GM23338 (cell line): ENCODE results near the gene SARDH. TPM values are rescaled to one million over a fixed set of nuclear protein-coding genes. Genes with fewer than 3 reads are reported as not detected.

Source experiments
- ATAC-seq: fragments of 200-7000 bp; cut with Tn5 transposase; 3 replicates; pipeline ENCODE4 v1.9.1; 2020
- DNase-seq: peaks from one replicate; pipeline ENCODE4 v3.0.0-alpha.2; 2015; ENCODE audit warnings: low spot score
- H2AFZ ChIP-seq: fragments of 200-600 bp; sonication (generic); 2 replicates; pipeline ENCODE4 v1.8.0; 2016; ENCODE audit warnings: antibody characterized with exemption, mild to moderate bottlenecking, moderate library complexity
- H3F3A ChIP-seq: fragments of 200-600 bp; sonication (generic); replicated peaks from 2 replicates; pipeline ENCODE4 v1.8.0; 2017; ENCODE audit warnings: antibody characterized with exemption, mixed run types, low read depth
- H3K27ac ChIP-seq: fragments of 200-600 bp; sonication (generic); 2 replicates; pipeline ENCODE4 v1.6.1; 2016; ENCODE audit warnings: low read depth
- H3K27me3 ChIP-seq: fragments of 200-600 bp; sonication (generic); 2 replicates; pipeline ENCODE4 v1.8.0; 2016; ENCODE audit warnings: mild to moderate bottlenecking, mixed run types, moderate library complexity; ENCODE audit not compliant: insufficient read depth
- H3K36me3 ChIP-seq: fragments of 200-600 bp; sonication (generic); 2 replicates; pipeline ENCODE4 v1.8.0; 2016; ENCODE audit warnings: mild to moderate bottlenecking; ENCODE audit not compliant: insufficient read depth
- H3K4me1 ChIP-seq: fragments of 200-600 bp; sonication (generic); 2 replicates; pipeline ENCODE4 v1.8.0; 2016; ENCODE audit warnings: mild to moderate bottlenecking, moderate library complexity; ENCODE audit not compliant: insufficient read depth
- H3K4me2 ChIP-seq: fragments of 200-600 bp; sonication (generic); 2 replicates; pipeline ENCODE4 v1.7.1; 2017; ENCODE audit warnings: mixed run types
- H3K4me3 ChIP-seq: fragments of 200-600 bp; sonication (generic); 2 replicates; pipeline ENCODE4 v1.6.1; 2016; ENCODE audit warnings: mixed run types
- H3K79me2 ChIP-seq: fragments of 200-600 bp; sonication (generic); replicated peaks from 2 replicates; pipeline ENCODE4 v1.8.0; 2017; ENCODE audit warnings: mild to moderate bottlenecking; ENCODE audit not compliant: insufficient read depth
- H3K9me2 ChIP-seq: fragments of 200-600 bp; sonication (generic); 2 replicates; pipeline ENCODE4 v1.8.0; 2017; ENCODE audit not compliant: insufficient read depth
- H4K20me1 ChIP-seq: fragments of 200-600 bp; sonication (generic); replicated peaks from 2 replicates; pipeline ENCODE4 v1.8.0; 2017; ENCODE audit warnings: mild to moderate bottlenecking; ENCODE audit not compliant: insufficient read depth
- H3K27ac Mint-ChIP-seq: 2 replicates; pipeline ENCODE4 v1.8.0; 2020; ENCODE audit warnings: inconsistent platforms, mild to moderate bottlenecking, moderate library complexity, mixed read lengths
- H3K27me3 Mint-ChIP-seq: 3 replicates; pipeline ENCODE4 v1.8.0; 2022; ENCODE audit warnings: low read depth, mild to moderate bottlenecking, moderate library complexity, mixed read lengths, inconsistent platforms; ENCODE audit not compliant: insufficient read depth, poor library complexity
- H3K36me3 Mint-ChIP-seq: 3 replicates; pipeline ENCODE4 v1.8.0; 2021; ENCODE audit warnings: low read depth, mild to moderate bottlenecking, inconsistent platforms, moderate library complexity, mixed read lengths
- H3K4me1 Mint-ChIP-seq: 3 replicates; pipeline ENCODE4 v1.8.0; 2020; ENCODE audit warnings: mild to moderate bottlenecking, inconsistent platforms, mixed read lengths
- H3K4me3 Mint-ChIP-seq: 3 replicates; pipeline ENCODE4 v1.8.0; 2021; ENCODE audit warnings: moderate library complexity, mild to moderate bottlenecking, inconsistent platforms, mixed read lengths
- H3K9me3 Mint-ChIP-seq: 3 replicates; pipeline ENCODE4 v1.8.0; 2020; ENCODE audit warnings: moderate library complexity, mild to moderate bottlenecking, inconsistent platforms, mixed read lengths
- CREB1 ChIP-seq: fragments of 250-450 bp; sonication (Bioruptor Pico); IDR thresholded peaks from 2 replicates; pipeline ENCODE4 v1.5.0; 2020; ENCODE audit warnings: low read depth, mild to moderate bottlenecking, moderate library complexity
- CTCF ChIP-seq, 2 experiments: fragments of 200-600 bp in 1 of 2; sonication (generic) in 1 of 2; conservative IDR thresholded peaks; 2 replicates each; pipeline versions ENCODE4 v1.5.1 to v1.6.1; 2016 to 2017; ENCODE audit warnings: antibody characterized with exemption in 2 of 2, low read depth in 2 of 2, mild to moderate bottlenecking in 2 of 2, moderate library complexity in 1 of 2
- EZH2 ChIP-seq: fragments of 200-600 bp; sonication (generic); IDR thresholded peaks from one replicate; pipeline ENCODE4 v1.8.0; 2017; ENCODE audit warnings: antibody characterized with exemption, mild to moderate bottlenecking, low read depth; ENCODE audit not compliant: unreplicated experiment
- EZH2phosphoT487 ChIP-seq: fragments of 200-600 bp; sonication (generic); IDR thresholded peaks from one replicate; pipeline ENCODE4 v1.8.1; 2018; ENCODE audit warnings: antibody characterized with exemption; ENCODE audit not compliant: unreplicated experiment
- JUNB ChIP-seq: IDR thresholded peaks from one replicate; pipeline ENCODE4 v1.6.1; 2016; ENCODE audit warnings: antibody characterized with exemption; ENCODE audit not compliant: unreplicated experiment
- NANOG ChIP-seq: IDR thresholded peaks from 2 replicates; pipeline ENCODE4 v1.6.1; 2016; ENCODE audit warnings: antibody characterized with exemption, borderline replicate concordance
- POLR2AphosphoS5 ChIP-seq: IDR thresholded peaks from 2 replicates; pipeline ENCODE4 v1.6.1; 2016; ENCODE audit warnings: antibody characterized with exemption, low read depth
- REST ChIP-seq: IDR thresholded peaks from one replicate; pipeline ENCODE4 v1.6.1; 2018; ENCODE audit warnings: antibody characterized with exemption; ENCODE audit not compliant: unreplicated experiment
- STAT1 ChIP-seq: IDR thresholded peaks from one replicate; pipeline ENCODE4 v1.6.1; 2016; ENCODE audit warnings: antibody characterized with exemption; ENCODE audit not compliant: unreplicated experiment
- ZNF114 ChIP-seq: fragments of 250-450 bp; sonication (Bioruptor Pico); IDR thresholded peaks from 2 replicates; pipeline ENCODE4 v1.5.0; 2020; ENCODE audit warnings: mild to moderate bottlenecking, moderate library complexity
- ZNF331 ChIP-seq: fragments of 250-450 bp; sonication (Bioruptor Pico); IDR thresholded peaks from 2 replicates; pipeline ENCODE4 v1.5.0; 2020; ENCODE audit warnings: low read depth, mild to moderate bottlenecking, moderate library complexity
- polyA plus RNA-seq: library from polyadenylated mRNA; unstranded; fragments of >200 nt; fragmentation: Nextera tagmentation; extraction: Ambion mirVana; gene quantifications from 2 replicates; pipeline ENCODE4 v1.2.1, GENCODE V29; 2016
- total RNA-seq: library from RNA; depleted of rRNA; stranded (reverse); fragments of >200 nt; shearing (Covaris generic); gene quantifications from 2 replicates; pipeline ENCODE4 v1.2.3, GENCODE V29; 2014
- TF ChIP-seq, protein P1 (sequence below): IDR thresholded peaks from 2 replicates; pipeline ENCODE4 v1.6.1; 2016; ENCODE audit warnings: antibody characterized with exemption

SARDH gene
- total and polyA plus RNA-seq, 2 experiments from 2014 or later = 2.8 to 10.4 TPM

- TF ChIP-seq NANOG (no peak), ZNF114 (CRISPR knock-in tag) (no peak)
Measured at GRCh38 chr9:133771486-133772482, 33.6 kb upstream of the SARDH start (continued).

DNA sequence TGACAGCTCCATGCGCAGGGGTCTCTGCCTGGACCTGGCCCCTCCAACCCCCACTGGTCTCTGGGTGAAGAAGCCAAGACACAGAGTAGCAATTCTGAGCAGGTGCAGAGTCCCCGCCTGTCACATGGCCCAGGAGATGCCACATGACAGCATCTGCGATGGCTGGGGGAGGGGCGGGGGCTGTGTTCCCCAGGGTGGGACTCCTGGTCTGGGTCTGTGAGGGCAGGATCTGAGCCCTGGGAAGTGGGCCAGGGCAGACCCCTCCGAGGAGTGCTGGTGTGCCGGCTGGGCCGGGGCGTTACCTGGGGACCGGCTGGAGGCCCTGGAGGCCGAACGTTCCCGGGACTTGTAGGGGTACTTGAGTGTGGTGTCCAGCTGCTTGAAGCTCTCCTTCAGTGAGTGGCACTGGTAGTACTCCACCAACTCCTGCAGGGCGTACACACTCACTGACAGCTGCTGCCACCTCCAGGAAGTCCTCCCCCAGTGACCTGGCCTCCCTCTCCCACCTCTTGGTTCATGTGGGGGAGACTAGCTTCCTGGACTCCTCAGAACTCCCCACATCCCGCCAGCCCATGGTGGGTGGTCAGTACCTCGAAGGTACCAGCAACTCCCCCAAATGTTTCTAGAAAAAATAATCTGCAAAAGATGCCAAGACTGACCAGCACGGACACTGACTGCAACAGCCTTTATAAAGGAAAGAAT is 32.1 kb upstream of the SARDH start:
- no peak for TF ChIP-seq CREB1 (CRISPR knock-in tag)
- no peak for TF ChIP-seq ZNF114 (CRISPR knock-in tag)
- TF ChIP-seq JUNB = no peak
- no peak for TF ChIP-seq POLR2AphosphoS5
- no peak for TF ChIP-seq CTCF (conservative IDR thresholded peaks at IDR 0.05; ENCODE audit: low read depth in 2 of 2)
- TF ChIP-seq EZH2phosphoT487 = no peak
- TF ChIP-seq, protein P1, sequence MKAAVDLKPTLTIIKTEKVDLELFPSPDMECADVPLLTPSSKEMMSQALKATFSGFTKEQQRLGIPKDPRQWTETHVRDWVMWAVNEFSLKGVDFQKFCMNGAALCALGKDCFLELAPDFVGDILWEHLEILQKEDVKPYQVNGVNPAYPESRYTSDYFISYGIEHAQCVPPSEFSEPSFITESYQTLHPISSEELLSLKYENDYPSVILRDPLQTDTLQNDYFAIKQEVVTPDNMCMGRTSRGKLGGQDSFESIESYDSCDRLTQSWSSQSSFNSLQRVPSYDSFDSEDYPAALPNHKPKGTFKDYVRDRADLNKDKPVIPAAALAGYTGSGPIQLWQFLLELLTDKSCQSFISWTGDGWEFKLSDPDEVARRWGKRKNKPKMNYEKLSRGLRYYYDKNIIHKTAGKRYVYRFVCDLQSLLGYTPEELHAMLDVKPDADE = no peak
- TF ChIP-seq ZNF331 = no peak
- TF ChIP-seq EZH2 = no peak
- TF ChIP-seq NANOG = no peak
- no peak for TF ChIP-seq REST
- no peak for TF ChIP-seq STAT1
- Histone ChIP-seq H3K9me2 (no peaks in the 10 kb centered on the region), H3K4me2 (no peak overlapping the region), H4K20me1 (no peaks in the 10 kb centered on the region), H3K4me1 (no peaks in the 10 kb centered on the region), H3K4me3 (no peak overlapping the region), H3K36me3 (no peaks in the 10 kb centered on the region), H3K27ac (no peak overlapping the region), H3F3A (no peaks in the 10 kb centered on the region), H2AFZ (no peak overlapping the region), H3K27me3 (no peaks in the 10 kb centered on the region), H3K79me2 (no peaks in the 10 kb centered on the region)
- H3K4me1 Mint-ChIP-seq = no peaks in the 10 kb centered on the region
- H3K27me3 Mint-ChIP-seq = peaks cover 3% of the 10 kb centered on the region
- no peak overlapping the region; the same call in 2 of the 3 replicates for H3K4me3 Mint-ChIP-seq
- no peak for DNase-seq
- H3K9me3 Mint-ChIP-seq = peaks cover 11% of the 10 kb centered on the region; the same call in 2 of the 3 replicates
- no peak overlapping the region for H3K27ac Mint-ChIP-seq
- ATAC-seq = no peak
- peaks cover 36% of the 10 kb centered on the region for H3K36me3 Mint-ChIP-seq
